Measurements from ENCODE around the gene MYO3B. TPM values are rescaled to one million over a fixed set of nuclear protein-coding genes. Genes with fewer than 3 reads are reported as not detected.
A peak's percentile ranks its signal among the peaks of the same experiment; 100 is the strongest.

MYO3B gene
- total RNA-seq, 1 experiment from 2014 or later = not detected

DNA sequence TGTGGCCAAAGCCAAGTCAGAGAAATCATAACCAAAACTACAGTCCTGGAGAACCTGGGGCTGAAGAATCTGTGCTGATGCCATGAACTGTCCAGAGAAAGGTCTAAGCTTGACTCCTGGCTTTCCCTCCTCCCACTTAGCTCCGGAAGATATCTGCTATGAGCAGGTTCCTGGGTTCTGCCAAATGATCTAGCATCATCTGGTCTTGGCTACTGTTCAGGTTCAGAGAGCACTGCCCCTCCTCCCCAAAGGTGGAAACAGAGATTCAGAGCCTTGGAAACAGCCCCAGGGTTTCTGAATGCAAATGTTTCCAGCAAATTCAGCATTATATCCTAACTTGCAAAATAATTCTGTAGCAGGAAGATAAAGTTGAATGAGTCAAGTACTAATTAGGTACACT lies 317.9 kb downstream of the MYO3B start:
- DNase-seq (ENCODE audit: unreplicated experiment) = peak; percentile 23
- TF ChIP-seq CTCF (IDR thresholded peaks at IDR 0.05; ENCODE audit: unreplicated experiment) = no peak
- no peaks in the 10 kb centered on the region for H3K9me3 Mint-ChIP-seq (ENCODE audit: unreplicated experiment)
- H3K27ac Mint-ChIP-seq (ENCODE audit: low read depth, unreplicated experiment) = no peak overlapping the region
- no peak overlapping the region for H3K4me3 Mint-ChIP-seq (ENCODE audit: unreplicated experiment)
- intact Hi-C loops (cut with micrococcal nuclease) = no loop called here
- BruUV-seq (replicated peaks) = no TSS peak
- H3K27me3 Mint-ChIP-seq (ENCODE audit: insufficient read depth, unreplicated experiment) = no peaks in the 10 kb centered on the region
- H3K4me1 Mint-ChIP-seq (ENCODE audit: insufficient read depth, unreplicated experiment) = no peaks in the 10 kb centered on the region
- POLR2A ChIA-PET = no interaction called here
- no peaks in the 10 kb centered on the region for H3K36me3 Mint-ChIP-seq (ENCODE audit: insufficient read depth, unreplicated experiment)
- CTCF ChIA-PET = interaction anchor here (0.6 to 1.7 kb wide), 8 partner anchors 11 to 320 kb away, joined by 3 to 6 read pairs (median 3); no protein-coding TSS in a partner anchor

DNA sequence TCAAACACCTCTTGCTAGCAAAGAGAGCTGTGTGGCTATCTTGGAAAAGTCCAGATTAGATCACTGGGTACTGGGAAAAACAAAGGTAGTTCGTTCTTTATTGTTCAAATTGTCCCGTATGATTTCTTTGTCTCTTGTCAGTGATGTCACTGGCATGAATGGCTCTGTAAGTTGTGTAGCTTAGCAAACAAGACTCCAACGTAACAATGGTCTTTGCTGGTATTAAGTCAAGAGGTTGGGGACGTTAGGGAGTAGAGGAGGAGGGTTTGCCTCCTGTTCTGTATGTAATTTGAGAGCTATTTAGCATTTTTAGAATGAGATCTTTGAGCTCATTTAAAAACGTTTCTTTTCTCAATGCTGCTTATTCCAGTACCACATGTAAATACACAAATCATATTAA lies 320.7 kb downstream of the MYO3B start:
- CTCF ChIA-PET = interaction anchor here (0.5 to 1.1 kb wide), 3 partner anchors 50 to 105 kb away, joined by 3 read pairs; no protein-coding TSS in a partner anchor
- intact Hi-C loops (cut with micrococcal nuclease) = no loop called here
- no peaks in the 10 kb centered on the region for H3K27me3 Mint-ChIP-seq (ENCODE audit: insufficient read depth, unreplicated experiment)
- no peak overlapping the region for H3K27ac Mint-ChIP-seq (ENCODE audit: low read depth, unreplicated experiment)
- no peaks in the 10 kb centered on the region for H3K36me3 Mint-ChIP-seq (ENCODE audit: insufficient read depth, unreplicated experiment)
- H3K4me3 Mint-ChIP-seq (ENCODE audit: unreplicated experiment) = no peak overlapping the region
- DNase-seq (ENCODE audit: unreplicated experiment) = no peak
- POLR2A ChIA-PET = no interaction called here
- H3K4me1 Mint-ChIP-seq (ENCODE audit: insufficient read depth, unreplicated experiment) = no peaks in the 10 kb centered on the region
- TF ChIP-seq CTCF (IDR thresholded peaks at IDR 0.05; ENCODE audit: unreplicated experiment) = no peak
- H3K9me3 Mint-ChIP-seq (ENCODE audit: unreplicated experiment) = no peaks in the 10 kb centered on the region
- no TSS peak for BruUV-seq (replicated peaks)

GRCh38 chr2:170500104-170500503 lies 322.2 kb downstream of the MYO3B start:
- POLR2A ChIA-PET = no interaction called here
- no peak for TF ChIP-seq CTCF (IDR thresholded peaks at IDR 0.05; ENCODE audit: unreplicated experiment)
- BruUV-seq (replicated peaks) = no TSS peak
- CTCF ChIA-PET = no interaction called here
- H3K27me3 Mint-ChIP-seq (ENCODE audit: insufficient read depth, unreplicated experiment) = no peaks in the 10 kb centered on the region
- H3K36me3 Mint-ChIP-seq (ENCODE audit: insufficient read depth, unreplicated experiment) = no peaks in the 10 kb centered on the region
- no peak overlapping the region for H3K4me3 Mint-ChIP-seq (ENCODE audit: unreplicated experiment)
- H3K9me3 Mint-ChIP-seq (ENCODE audit: unreplicated experiment) = no peaks in the 10 kb centered on the region
- H3K4me1 Mint-ChIP-seq (ENCODE audit: insufficient read depth, unreplicated experiment) = no peaks in the 10 kb centered on the region
- no peak overlapping the region for H3K27ac Mint-ChIP-seq (ENCODE audit: low read depth, unreplicated experiment)
- intact Hi-C loops (cut with micrococcal nuclease) = no loop called here
- no peak for DNase-seq (ENCODE audit: unreplicated experiment)

DNA sequence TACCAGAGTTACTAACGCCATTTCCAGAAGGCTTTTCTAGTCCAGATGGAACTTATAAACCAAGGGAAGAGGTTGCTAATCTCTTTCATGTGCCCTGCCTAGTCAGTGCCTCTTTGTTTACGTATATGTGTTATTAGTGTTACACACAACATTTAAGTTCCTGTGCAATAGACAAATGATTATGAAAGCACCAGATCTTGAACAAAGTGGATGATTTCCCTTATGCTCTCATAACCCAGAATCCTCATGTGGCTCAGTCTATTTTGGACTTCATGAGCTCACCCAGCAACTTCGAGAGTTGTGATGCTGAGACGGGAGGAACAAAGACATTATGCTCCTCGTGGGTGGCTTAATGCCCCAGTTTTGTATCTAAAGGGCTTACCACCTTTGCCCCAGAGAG lies 322.8 kb downstream of the MYO3B start:
- no peak for DNase-seq (ENCODE audit: unreplicated experiment)
- no peaks in the 10 kb centered on the region for H3K27me3 Mint-ChIP-seq (ENCODE audit: insufficient read depth, unreplicated experiment)
- ChIA-PET CTCF (no interaction called here), POLR2A (no interaction called here)
- intact Hi-C loops (cut with micrococcal nuclease) = no loop called here
- H3K9me3 Mint-ChIP-seq (ENCODE audit: unreplicated experiment) = no peaks in the 10 kb centered on the region
- TF ChIP-seq CTCF (IDR thresholded peaks at IDR 0.05; ENCODE audit: unreplicated experiment) = no peak
- H3K4me1 Mint-ChIP-seq (ENCODE audit: insufficient read depth, unreplicated experiment) = no peaks in the 10 kb centered on the region
- no peak overlapping the region for H3K27ac Mint-ChIP-seq (ENCODE audit: low read depth, unreplicated experiment)
- no TSS peak for BruUV-seq (replicated peaks)
- no peaks in the 10 kb centered on the region for H3K36me3 Mint-ChIP-seq (ENCODE audit: insufficient read depth, unreplicated experiment)
- no peak overlapping the region for H3K4me3 Mint-ChIP-seq (ENCODE audit: unreplicated experiment)
